H9 (cell line): ENCODE data around the gene IRX4. TPM values are rescaled to one million over a fixed set of nuclear protein-coding genes. Genes with fewer than 3 reads are reported as not detected.

Experiments
- DNase-seq: peaks from one replicate; pipeline ENCODE4 v3.0.0-alpha.2; 2017
- H2AFZ ChIP-seq: one replicate; pipeline ENCODE4 v1.6.1; 2013; ENCODE audit warnings: mild to moderate bottlenecking, low read length, control low read depth, moderate library complexity
- H2AK5ac ChIP-seq: 2 replicates; pipeline ENCODE4 v1.6.1; 2013; ENCODE audit warnings: low read length, control low read depth, mixed read lengths; ENCODE audit not compliant: insufficient read length
- H2BK120ac ChIP-seq: one replicate; pipeline ENCODE4 v1.6.1; 2013; ENCODE audit warnings: low read depth, mild to moderate bottlenecking, low read length, control low read depth, inconsistent platforms; ENCODE audit not compliant: poor library complexity, severe bottlenecking
- H2BK12ac ChIP-seq: 2 replicates; pipeline ENCODE4 v1.6.1; 2013; ENCODE audit warnings: low read length, control low read depth, mixed read lengths, low read depth; ENCODE audit not compliant: insufficient read length
- H2BK15ac ChIP-seq: 2 replicates; pipeline ENCODE4 v1.6.1; 2013; ENCODE audit warnings: low read depth, low read length, control low read depth
- H2BK20ac ChIP-seq: one replicate; pipeline ENCODE4 v1.6.1; 2013; ENCODE audit warnings: low read depth, mild to moderate bottlenecking, low read length, control low read depth, inconsistent platforms; ENCODE audit not compliant: poor library complexity, severe bottlenecking
- H2BK5ac ChIP-seq: 2 replicates; pipeline ENCODE4 v1.6.1; 2013; ENCODE audit warnings: low read length, control low read depth, mixed read lengths; ENCODE audit not compliant: insufficient read length
- H3K14ac ChIP-seq: 2 replicates; pipeline ENCODE4 v1.6.1; 2013; ENCODE audit warnings: low read length, control low read depth; ENCODE audit not compliant: insufficient read depth
- H3K18ac ChIP-seq: 2 replicates; pipeline ENCODE4 v1.6.1; 2013; ENCODE audit warnings: low read depth, mild to moderate bottlenecking, mixed read lengths, low read length, control low read depth; ENCODE audit not compliant: insufficient read length
- H3K23ac ChIP-seq: 2 replicates; pipeline ENCODE4 v1.6.1; 2013; ENCODE audit warnings: low read length, control low read depth, mixed read lengths, low read depth; ENCODE audit not compliant: insufficient read length
- H3K23me2 ChIP-seq: 2 replicates; pipeline ENCODE4 v1.6.1; 2013; ENCODE audit warnings: low read depth, mild to moderate bottlenecking, mixed read lengths, low read length, control low read depth; ENCODE audit not compliant: insufficient read length, poor library complexity, severe bottlenecking
- H3K27ac ChIP-seq: 2 replicates; pipeline ENCODE4 v1.5.1; 2013; ENCODE audit warnings: low read length, control low read depth, mixed read lengths, low read depth; ENCODE audit not compliant: insufficient read length
- H3K27me3 ChIP-seq: 2 replicates; pipeline ENCODE4 v1.6.1; 2013; ENCODE audit warnings: low read length, control low read depth, inconsistent platforms; ENCODE audit not compliant: insufficient read depth
- H3K4ac ChIP-seq: 2 replicates; pipeline ENCODE4 v1.6.1; 2013; ENCODE audit warnings: low read depth, mild to moderate bottlenecking, control low read depth, inconsistent platforms, low read length, moderate library complexity
- H3K4me1 ChIP-seq: 2 replicates; pipeline ENCODE4 v1.6.1; 2013; ENCODE audit warnings: low read length, control low read depth, inconsistent platforms; ENCODE audit not compliant: insufficient read depth
- H3K4me2 ChIP-seq: 2 replicates; pipeline ENCODE4 v1.6.1; 2013; ENCODE audit warnings: low read length, control low read depth, mixed read lengths; ENCODE audit not compliant: insufficient read length, insufficient read depth
- H3K56ac ChIP-seq: 2 replicates; pipeline ENCODE4 v1.6.1; 2013; ENCODE audit warnings: low read depth, mild to moderate bottlenecking, mixed read lengths, low read length, control low read depth; ENCODE audit not compliant: insufficient read length
- H3K79me1 ChIP-seq: 2 replicates; pipeline ENCODE4 v1.6.1; 2013; ENCODE audit warnings: low read depth, mild to moderate bottlenecking, moderate library complexity, low read length, control low read depth, inconsistent platforms; ENCODE audit not compliant: insufficient read depth, poor library complexity, severe bottlenecking
- H3K79me2 ChIP-seq: 2 replicates; pipeline ENCODE4 v1.6.1; 2013; ENCODE audit warnings: low read length, control low read depth, inconsistent platforms; ENCODE audit not compliant: insufficient read depth
- H3K9ac ChIP-seq: 2 replicates; pipeline ENCODE4 v1.6.1; 2013; ENCODE audit warnings: low read length, control low read depth, mixed read lengths; ENCODE audit not compliant: insufficient read length; ENCODE audit errors: extremely low read depth
- H3K9me3 ChIP-seq: one replicate; pipeline ENCODE4 v1.6.1; 2013; ENCODE audit warnings: low read depth, low read length, inconsistent platforms; ENCODE audit not compliant: control insufficient read depth
- H3T11ph ChIP-seq: one replicate; pipeline ENCODE4 v1.6.1; 2013; ENCODE audit warnings: mild to moderate bottlenecking, low read length, control low read depth, inconsistent platforms
- H4K20me1 ChIP-seq: one replicate; pipeline ENCODE4 v1.6.1; 2013; ENCODE audit not compliant: control insufficient read depth, insufficient read length, insufficient read depth
- H4K5ac ChIP-seq: 2 replicates; pipeline ENCODE4 v1.6.1; 2013; ENCODE audit warnings: low read depth, mild to moderate bottlenecking, mixed read lengths, low read length, control low read depth; ENCODE audit not compliant: insufficient read length
- H4K8ac ChIP-seq: replicated peaks from 2 replicates; pipeline ENCODE4 v1.6.1; 2013; ENCODE audit warnings: low read length, control low read depth, mixed read lengths, low read depth; ENCODE audit not compliant: insufficient read length
- H4K91ac ChIP-seq: 2 replicates; pipeline ENCODE4 v1.6.1; 2013; ENCODE audit warnings: low read depth, mild to moderate bottlenecking, moderate library complexity, mixed read lengths, low read length, control low read depth; ENCODE audit not compliant: insufficient read length
- H3K27ac Mint-ChIP-seq, 3 experiments: 2 replicates in 2 of 3; 3 replicates in 1 of 3; pipeline ENCODE4 v1.8.0; 2020 to 2021; ENCODE audit warnings: mixed read lengths in 3 of 3, mild to moderate bottlenecking in 1 of 3, moderate library complexity in 1 of 3
- H3K27me3 Mint-ChIP-seq: 2 replicates; pipeline ENCODE4 v1.8.0; 2021; ENCODE audit warnings: low read depth, mild to moderate bottlenecking, moderate library complexity, mixed read lengths
- H3K36me3 Mint-ChIP-seq, 3 experiments: 2 replicates in 2 of 3; 3 replicates in 1 of 3; pipeline ENCODE4 v1.8.0; 2020 to 2021; ENCODE audit warnings: low read depth in 3 of 3, mixed read lengths in 3 of 3; ENCODE audit not compliant: insufficient read depth in 1 of 3
- H3K4me1 Mint-ChIP-seq, 2 experiments: 2 replicates each; pipeline ENCODE4 v1.8.0; 2020; ENCODE audit warnings: mixed read lengths in 2 of 2
- H3K4me3 Mint-ChIP-seq, 2 experiments: 2 replicates in 1 of 2; 3 replicates in 1 of 2; pipeline ENCODE4 v1.8.0; 2020 to 2021; ENCODE audit warnings: mild to moderate bottlenecking in 2 of 2, mixed read lengths in 2 of 2, moderate library complexity in 1 of 2
- H3K9me3 Mint-ChIP-seq, 2 experiments: 2 replicates in 1 of 2; 3 replicates in 1 of 2; pipeline ENCODE4 v1.8.0; 2020; ENCODE audit warnings: mild to moderate bottlenecking in 2 of 2, mixed read lengths in 2 of 2, moderate library complexity in 1 of 2
- CTCF ChIP-seq: fragments of 200-600 bp; sonication (generic); conservative IDR thresholded peaks from 3 replicates; pipeline ENCODE4 v1.8.0; 2021; ENCODE audit warnings: antibody characterized with exemption, mild to moderate bottlenecking
- WGBS: extraction: QIAGEN DNeasy Blood & Tissue Kit; methylation state at CpG from one replicate; pipeline ENCODE4 v1.1.7; 2013; ENCODE audit warnings: missing lambda C conversion rate, low lambda C conversion rate, mixed read lengths; ENCODE audit not compliant: insufficient read length; ENCODE audit errors: extremely low coverage; 5-methylcytosine and 5-hydroxymethylcytosine counted together
- total RNA-seq: library from RNA; stranded (reverse); gene quantifications from 2 replicates; pipeline ENCODE4 v1.2.1, GENCODE V29; 2021

IRX4 gene
- total RNA-seq, 1 experiment from 2014 or later = 3.2 TPM

- peaks cover 0 to 2% (median 0%) of the 10 kb centered on the region in 3 experiments; a peak in 1 of 7 replicates for H3K36me3 Mint-ChIP-seq
- peaks cover 3% of the 10 kb centered on the region for H3K27me3 Mint-ChIP-seq
Measured at GRCh38 chr5:1907616-1908015, 24.9 kb upstream of the IRX4 start.

More at GRCh38 chr5:1907616-1908015, 24.9 kb upstream of the IRX4 start:
- no peak overlapping the region for H2BK20ac ChIP-seq
- no peaks in the 10 kb centered on the region for H3K27me3 ChIP-seq
- no peak overlapping the region for H2BK15ac ChIP-seq
- no peak overlapping the region for H4K91ac ChIP-seq
- H3K79me1 ChIP-seq = no peaks in the 10 kb centered on the region
- no peak overlapping the region for H3K4me2 ChIP-seq
- no peak overlapping the region for H4K5ac ChIP-seq
- no peak overlapping the region for H2AK5ac ChIP-seq
- H2BK5ac ChIP-seq = no peak overlapping the region
- H3K27ac Mint-ChIP-seq = no peak overlapping the region
- H3K9me3 Mint-ChIP-seq = peaks cover 10 to 11% of the 10 kb centered on the region in 2 experiments
- no peak overlapping the region for H3K4me3 Mint-ChIP-seq
- no peaks in the 10 kb centered on the region for H3K4me1 ChIP-seq
- H2BK12ac ChIP-seq = no peak overlapping the region
- H4K20me1 ChIP-seq = peaks cover 2% of the 10 kb centered on the region
- WGBS = no CpG with 5 or more reads among the region's 8 CpGs
- H3K4ac ChIP-seq = no peak overlapping the region
- no peak overlapping the region for H3K27ac ChIP-seq
- no peak overlapping the region for H4K8ac ChIP-seq
- TF ChIP-seq CTCF = no peak
- no peak overlapping the region for H2AFZ ChIP-seq
- H2BK120ac ChIP-seq = no peak overlapping the region
- no peak overlapping the region for H3K14ac ChIP-seq
- no peak for DNase-seq
- H3K56ac ChIP-seq = no peak overlapping the region
- H3K9me3 ChIP-seq = no peaks in the 10 kb centered on the region
- H3K4me1 Mint-ChIP-seq = no peaks in the 10 kb centered on the region
- H3K23ac ChIP-seq = no peak overlapping the region
- H3K79me2 ChIP-seq = no peaks in the 10 kb centered on the region
- no peaks in the 10 kb centered on the region for H3K23me2 ChIP-seq
- H3T11ph ChIP-seq = no peak overlapping the region
- no peak overlapping the region for H3K18ac ChIP-seq
- no peak overlapping the region for H3K9ac ChIP-seq
